GM21526 (cell line): ENCODE measurements around the gene RIT1.

ENCODE experiments used
- ATAC-seq: cut with Tn5 transposase; IDR thresholded peaks from one replicate; pipeline ENCODE4 v1.9.1; 2021; ENCODE audit warnings: moderate library complexity; ENCODE audit not compliant: unreplicated experiment, low FRiP score

Gene RIT1

GRCh38 chr1:155911156-155912055 lies at the start of gene RIT1:
Gene RIT1, minus strand, starts transcription at chr1:155911349. Its CDS starts 588 bp downstream, at chr1:155910761.
- peak; percentile 81 for ATAC-seq

- no peak for ATAC-seq
Measured at GRCh38 chr1:155960081-155960745, 49.1 kb upstream of the RIT1 start.

- ATAC-seq: no peak
Measured at GRCh38 chr1:155957411-155957915, 46.3 kb upstream of the RIT1 start.

GRCh38 chr1:155954645-155955044 lies 43.5 kb upstream of the RIT1 start:
- ATAC-seq: no peak

GRCh38 chr1:155952505-155952890 lies 41.3 kb upstream of the RIT1 start:
- no peak for ATAC-seq

GRCh38 chr1:155951753-155952504 lies 40.8 kb upstream of the RIT1 start:
- no peak for ATAC-seq

GRCh38 chr1:155950829-155951228 lies 39.7 kb upstream of the RIT1 start:
- ATAC-seq: no peak

- no peak for ATAC-seq
Measured at GRCh38 chr1:155947741-155948140, 36.6 kb upstream of the RIT1 start.

GRCh38 chr1:155947292-155947691 lies 36.1 kb upstream of the RIT1 start:
- ATAC-seq: no peak

GRCh38 chr1:155946633-155947219 lies 35.6 kb upstream of the RIT1 start:
- ATAC-seq: peak; percentile 3

GRCh38 chr1:155944444-155944799 lies 33.3 kb upstream of the RIT1 start:
- ATAC-seq: no peak

- no peak for ATAC-seq
Measured at GRCh38 chr1:155942578-155943141, 31.5 kb upstream of the RIT1 start.

- ATAC-seq: no peak
Measured at GRCh38 chr1:155941845-155942531, 30.8 kb upstream of the RIT1 start.

- ATAC-seq: no peak
Measured at GRCh38 chr1:155940993-155941844, 30.1 kb upstream of the RIT1 start, which contains the start of gene RXFP4. Gene RXFP4, plus strand, starts transcription at chr1:155941638. Its CDS starts 72 bp downstream, at chr1:155941710.

GRCh38 chr1:155940482-155940992 lies 29.4 kb upstream of the RIT1 start:
- no peak for ATAC-seq

GRCh38 chr1:155938220-155938627 lies 27.1 kb upstream of the RIT1 start:
- no peak for ATAC-seq

- no peak for ATAC-seq
Measured at GRCh38 chr1:155934936-155935590, 23.9 kb upstream of the RIT1 start.
